HG03135 (cell line): ENCODE measurements around the gene CHN2.

Experiments used
- ATAC-seq: cut with Tn5 transposase; IDR thresholded peaks from one replicate; pipeline ENCODE4 v1.9.1; 2021; ENCODE audit warnings: mild to moderate bottlenecking, moderate library complexity; ENCODE audit not compliant: unreplicated experiment

The CHN2 gene

GRCh38 chr7:29278337-29279069 is 83.9 kb downstream of the CHN2 start:
- no peak for ATAC-seq

- ATAC-seq = no peak
Measured at GRCh38 chr7:29281782-29282541, 87.4 kb downstream of the CHN2 start.

- ATAC-seq = peak; percentile 54
Measured at GRCh38 chr7:29282819-29283414, 88.3 kb downstream of the CHN2 start.

GRCh38 chr7:29284696-29285443 is 90.3 kb downstream of the CHN2 start:
- ATAC-seq = no peak

GRCh38 chr7:29285444-29285793 is 90.8 kb downstream of the CHN2 start:
- peak; percentile 61 for ATAC-seq

- ATAC-seq = no peak
Measured at GRCh38 chr7:29285861-29286260, 91.3 kb downstream of the CHN2 start.

GRCh38 chr7:29287366-29287765 is 92.8 kb downstream of the CHN2 start:
- no peak for ATAC-seq

GRCh38 chr7:29288181-29289091 is 93.9 kb downstream of the CHN2 start:
- ATAC-seq = no peak

- ATAC-seq = peak; percentile 61
Measured at GRCh38 chr7:29289156-29290021, 94.8 kb downstream of the CHN2 start.

- no peak for ATAC-seq
Measured at GRCh38 chr7:29290829-29291228, 96.3 kb downstream of the CHN2 start.

GRCh38 chr7:29291723-29292618 is 97.4 kb downstream of the CHN2 start:
- ATAC-seq = no peak

- no peak for ATAC-seq
Measured at GRCh38 chr7:29292886-29293658, 98.5 kb downstream of the CHN2 start.

- ATAC-seq = no peak
Measured at GRCh38 chr7:29296421-29296820, 101.8 kb downstream of the CHN2 start.

GRCh38 chr7:29297194-29297890 is 102.8 kb downstream of the CHN2 start:
- ATAC-seq = no peak

GRCh38 chr7:29299086-29299485 is 104.5 kb downstream of the CHN2 start:
- no peak for ATAC-seq

- ATAC-seq = no peak
Measured at GRCh38 chr7:29300026-29300480, 105.5 kb downstream of the CHN2 start.

GRCh38 chr7:29300649-29301048 is 106.1 kb downstream of the CHN2 start:
- no peak for ATAC-seq
